BLaER1 (cell line): ENCODE data around the gene ACTN4.

Source experiments
- H3K27ac ChIP-seq: shearing (Covaris generic); formaldehyde crosslinking; 2 replicates; pipeline ENCODE4 v1.8.1; 2022
- H3K27me3 ChIP-seq: shearing (Covaris generic); formaldehyde crosslinking; 2 replicates; pipeline ENCODE4 v1.8.1; 2022
- H3K36me3 ChIP-seq: shearing (Covaris generic); formaldehyde crosslinking; 2 replicates; pipeline ENCODE4 v1.8.1; 2022
- H3K4me1 ChIP-seq: shearing (Covaris generic); formaldehyde crosslinking; 2 replicates; pipeline ENCODE4 v1.8.1; 2022
- H3K4me2 ChIP-seq: shearing (Covaris generic); formaldehyde crosslinking; 2 replicates; pipeline ENCODE4 v1.8.1; 2022
- H3K4me3 ChIP-seq: shearing (Covaris generic); formaldehyde crosslinking; 2 replicates; pipeline ENCODE4 v1.8.1; 2022
- H3K9ac ChIP-seq: shearing (Covaris generic); formaldehyde crosslinking; 2 replicates; pipeline ENCODE4 v1.8.1; 2022
- H3K9me3 ChIP-seq: shearing (Covaris generic); formaldehyde crosslinking; 2 replicates; pipeline ENCODE4 v1.8.1; 2022
- H4K20me1 ChIP-seq: shearing (Covaris generic); formaldehyde crosslinking; 2 replicates; pipeline ENCODE4 v1.8.1; 2022
- Cebpa-rat ChIP-seq: shearing (Covaris generic); IDR thresholded peaks from 2 replicates; pipeline ENCODE4 v1.8.1; 2022

The ACTN4 gene

DNA sequence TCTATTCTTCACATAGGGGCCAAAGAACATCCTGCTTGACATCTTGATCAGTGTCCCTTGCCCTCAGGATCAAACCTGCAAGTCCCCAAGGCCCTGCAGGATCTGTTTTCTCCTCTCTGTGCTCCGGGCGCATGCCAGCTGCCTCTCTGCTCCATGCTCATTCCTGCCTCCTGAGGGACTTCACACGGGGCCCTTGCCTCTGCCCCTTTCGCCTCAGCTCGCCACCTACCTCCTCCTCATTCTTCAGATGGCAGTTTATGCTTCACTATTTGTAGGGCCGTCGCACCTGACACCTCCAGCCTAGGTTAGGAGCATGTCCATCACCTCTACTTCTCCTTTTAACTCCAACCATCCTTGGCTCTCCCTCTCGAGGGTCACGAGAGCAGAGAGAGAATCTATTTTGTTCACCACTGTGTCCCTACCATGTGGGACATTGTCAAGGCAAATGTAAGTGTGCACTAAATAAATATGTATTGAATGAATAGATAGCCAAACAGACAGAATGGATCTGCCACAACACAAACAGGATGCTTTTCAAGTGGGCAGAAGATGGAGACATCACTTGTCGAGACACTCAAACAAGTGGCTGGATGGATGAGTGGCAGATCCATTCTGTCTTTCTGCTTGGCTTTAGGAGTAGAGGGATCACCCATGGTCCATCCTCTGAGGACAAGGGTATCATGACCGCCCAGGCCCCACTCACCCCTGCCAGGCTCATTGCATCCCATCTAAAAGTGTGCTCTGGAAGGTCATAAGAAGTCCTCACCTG is 29.6 kb downstream of the ACTN4 start:
- H3K27me3 ChIP-seq: no peaks in the 10 kb centered on the region
- H3K9me3 ChIP-seq: no peaks in the 10 kb centered on the region
- no peak overlapping the region for H3K4me3 ChIP-seq
- peak overlapping the region; percentile 42; the same call in 1 of the 2 replicates for H3K9ac ChIP-seq
- H3K27ac ChIP-seq: peak overlapping the region; percentile 39
- peaks cover 79% of the 10 kb centered on the region for H4K20me1 ChIP-seq
- peaks cover 81% of the 10 kb centered on the region for H3K4me1 ChIP-seq
- H3K4me2 ChIP-seq: peak overlapping the region; percentile 81
- TF ChIP-seq Cebpa-rat: no peak
- H3K36me3 ChIP-seq: peaks cover 37% of the 10 kb centered on the region

- Histone ChIP-seq H3K27me3 (no peaks in the 10 kb centered on the region), H3K4me3 (no peak overlapping the region), H4K20me1 (peaks cover 92% of the 10 kb centered on the region), H3K4me2 (0 out of 2 replicates have a peak overlapping the region, but pooled peaks have one; percentile 81), H3K9ac (no peak overlapping the region), H3K36me3 (peaks cover 45% of the 10 kb centered on the region), H3K4me1 (peaks cover 90% of the 10 kb centered on the region), H3K27ac (0 out of 2 replicates have a peak overlapping the region, but pooled peaks have one; percentile 45), H3K9me3 (no peaks in the 10 kb centered on the region)
- no peak for TF ChIP-seq Cebpa-rat
These were observed 30.9 kb downstream of the ACTN4 start for GRCh38 chr19:38678217-38678890.

DNA sequence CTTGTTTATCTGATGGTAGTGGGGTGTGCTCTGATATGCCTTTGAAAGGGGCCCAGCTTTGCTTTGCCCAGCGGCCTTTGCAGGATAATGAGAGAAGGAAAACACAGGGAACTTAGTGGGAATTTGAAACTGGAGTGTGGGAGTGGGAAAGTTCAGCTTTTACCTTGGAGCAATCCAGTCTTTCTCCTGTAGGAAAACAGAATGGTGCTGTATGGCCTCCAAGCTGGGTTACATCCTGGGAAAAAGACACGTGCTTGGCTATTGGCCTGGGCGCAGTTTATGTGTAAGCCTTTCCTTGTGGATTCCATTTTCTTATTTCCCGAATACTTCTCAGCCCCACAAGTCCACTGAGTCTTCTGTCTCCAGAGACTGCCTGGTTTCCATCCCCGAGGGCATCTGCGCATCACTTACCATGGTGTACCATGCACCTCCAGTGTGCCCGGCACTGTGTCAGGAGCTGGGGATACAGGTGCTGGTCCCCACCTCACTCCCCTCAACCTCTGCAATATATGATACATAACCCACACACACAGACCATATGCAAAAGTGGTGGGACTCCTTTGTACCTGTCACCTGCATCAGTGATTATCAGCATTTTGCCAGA is 31.5 kb downstream of the ACTN4 start:
- peaks cover 96% of the 10 kb centered on the region for H3K4me1 ChIP-seq
- 0 out of 2 replicates have a peak overlapping the region, but pooled peaks have one; percentile 45 for H3K27ac ChIP-seq
- no peaks in the 10 kb centered on the region for H3K27me3 ChIP-seq
- no peak overlapping the region for H3K9ac ChIP-seq
- no peak overlapping the region for H3K4me3 ChIP-seq
- H3K36me3 ChIP-seq: peaks cover 45% of the 10 kb centered on the region
- H3K4me2 ChIP-seq: 0 out of 2 replicates have a peak overlapping the region, but pooled peaks have one; percentile 3
- H3K9me3 ChIP-seq: no peaks in the 10 kb centered on the region
- H4K20me1 ChIP-seq: peaks cover 97% of the 10 kb centered on the region
- TF ChIP-seq Cebpa-rat: no peak

GRCh38 chr19:38679839-38680238 is 32.4 kb downstream of the ACTN4 start:
- H3K9ac ChIP-seq: no peak overlapping the region
- peaks cover 45% of the 10 kb centered on the region for H3K36me3 ChIP-seq
- peaks cover 91% of the 10 kb centered on the region for H4K20me1 ChIP-seq
- H3K9me3 ChIP-seq: no peaks in the 10 kb centered on the region
- no peak overlapping the region for H3K4me2 ChIP-seq
- H3K4me3 ChIP-seq: no peak overlapping the region
- no peaks in the 10 kb centered on the region for H3K27me3 ChIP-seq
- no peak for TF ChIP-seq Cebpa-rat
- H3K27ac ChIP-seq: no peak overlapping the region
- peaks cover 96% of the 10 kb centered on the region for H3K4me1 ChIP-seq

- Histone ChIP-seq H3K4me2 (peak overlapping the region; percentile 89), H3K4me1 (peaks cover 96% of the 10 kb centered on the region), H3K27me3 (no peaks in the 10 kb centered on the region), H3K4me3 (no peak overlapping the region), H3K27ac (peak overlapping the region; percentile 74), H3K9ac (peak overlapping the region; percentile 54; the same call in 1 of the 2 replicates), H4K20me1 (peaks cover 83% of the 10 kb centered on the region), H3K9me3 (no peaks in the 10 kb centered on the region), H3K36me3 (peaks cover 36% of the 10 kb centered on the region)
- TF ChIP-seq Cebpa-rat: no peak
These were observed 34.9 kb downstream of the ACTN4 start for GRCh38 chr19:38682195-38682867.

- TF ChIP-seq Cebpa-rat: no peak
- H3K27me3 ChIP-seq: no peaks in the 10 kb centered on the region
- H4K20me1 ChIP-seq: peaks cover 80% of the 10 kb centered on the region
- H3K27ac ChIP-seq: peak overlapping the region; percentile 74
- peak overlapping the region; percentile 54 for H3K9ac ChIP-seq
- H3K4me2 ChIP-seq: peak overlapping the region; percentile 89
- H3K9me3 ChIP-seq: no peaks in the 10 kb centered on the region
- H3K4me1 ChIP-seq: peaks cover 96% of the 10 kb centered on the region
- no peak overlapping the region for H3K4me3 ChIP-seq
- peaks cover 30% of the 10 kb centered on the region for H3K36me3 ChIP-seq
These were observed 35.5 kb downstream of the ACTN4 start for GRCh38 chr19:38682872-38683392.

DNA sequence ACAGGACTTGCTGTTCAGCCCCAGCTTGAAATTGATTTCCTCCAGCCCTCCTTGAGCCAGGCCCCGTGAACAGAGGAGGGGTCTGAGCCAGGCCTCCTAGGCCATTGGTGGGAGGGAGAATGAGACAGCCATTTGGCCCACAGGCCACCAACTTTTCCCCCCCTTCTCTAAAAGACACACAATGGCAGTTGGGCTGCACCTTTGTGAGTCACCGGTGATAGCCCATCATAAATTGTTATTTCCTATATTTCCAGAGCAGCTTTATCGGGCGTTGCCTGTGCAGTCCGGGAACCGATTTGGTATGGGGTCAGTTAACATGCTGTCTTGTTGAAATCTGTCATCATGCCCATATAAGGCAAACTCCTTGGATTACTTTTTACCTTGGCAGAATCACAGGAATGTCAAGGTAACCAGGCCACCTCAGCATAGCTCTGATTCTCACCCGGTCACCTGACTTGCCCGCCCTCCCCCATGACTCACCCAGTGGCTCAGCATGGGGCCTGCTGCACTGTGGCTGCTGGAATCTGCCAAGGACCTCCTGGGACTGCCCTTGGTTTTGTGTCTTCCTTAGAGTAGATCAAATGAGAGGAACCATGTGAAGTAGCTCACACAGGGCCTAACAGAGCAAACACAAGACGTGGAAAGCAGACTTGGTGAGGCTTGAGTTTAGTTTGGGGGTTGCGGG is 36.1 kb downstream of the ACTN4 start:
- peak overlapping the region; percentile 54 for H3K9ac ChIP-seq

DNA sequence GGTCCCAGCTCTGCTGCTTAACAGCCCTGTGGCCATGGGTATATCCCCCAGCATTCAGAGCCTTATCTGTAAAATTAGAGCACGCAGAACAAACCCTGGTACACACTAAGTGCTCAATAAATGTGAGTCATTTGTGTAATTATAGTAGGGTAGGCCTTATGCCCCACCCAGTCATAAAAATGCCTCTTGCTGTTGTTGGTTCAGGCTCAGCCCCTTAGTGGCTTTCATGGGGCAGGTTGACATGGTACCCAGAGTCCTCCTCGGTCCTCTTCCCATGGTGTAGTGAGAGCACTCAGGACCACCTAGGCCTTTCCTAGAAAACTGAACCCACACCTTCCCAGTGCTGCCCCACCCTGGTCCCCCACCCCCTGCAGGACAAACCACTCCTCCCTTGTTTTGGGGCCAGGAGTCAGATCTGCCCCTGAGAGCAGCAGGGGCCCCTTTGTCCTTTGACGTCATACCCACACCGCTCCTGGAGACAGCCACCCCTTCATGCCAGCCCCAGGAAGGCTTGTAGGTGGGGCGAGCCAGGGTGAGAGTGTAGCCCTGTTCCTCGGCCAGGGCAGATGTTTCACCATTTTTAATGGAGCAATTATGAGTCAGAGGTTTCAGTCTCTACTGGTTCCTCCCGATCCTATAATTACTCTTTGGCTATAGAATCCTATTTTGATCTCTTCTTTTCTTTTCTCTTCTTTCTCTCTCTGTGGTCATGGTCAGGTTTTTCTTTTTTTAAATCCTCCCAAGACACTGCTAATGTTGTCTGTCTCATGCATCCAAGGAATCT is 36.8 kb downstream of the ACTN4 start:
- no peak for TF ChIP-seq Cebpa-rat
- Histone ChIP-seq H3K4me2 (peak overlapping the region; percentile 89), H3K27me3 (no peaks in the 10 kb centered on the region), H3K36me3 (peaks cover 27% of the 10 kb centered on the region), H3K4me3 (peak overlapping the region; percentile 26; the same call in 1 of the 2 replicates), H4K20me1 (peaks cover 66% of the 10 kb centered on the region), H3K27ac (peak overlapping the region; percentile 74), H3K4me1 (peaks cover 94% of the 10 kb centered on the region), H3K9me3 (no peaks in the 10 kb centered on the region), H3K9ac (peak overlapping the region; percentile 54; the same call in 1 of the 2 replicates)

More for the DNA sequence above, 36.1 kb downstream of the ACTN4 start:
- H3K4me1 ChIP-seq: peaks cover 94% of the 10 kb centered on the region
- peaks cover 31% of the 10 kb centered on the region for H3K36me3 ChIP-seq
- peaks cover 74% of the 10 kb centered on the region for H4K20me1 ChIP-seq
- H3K4me2 ChIP-seq: peak overlapping the region; percentile 89
- H3K4me3 ChIP-seq: peak overlapping the region; percentile 26; the same call in 1 of the 2 replicates
- peak overlapping the region; percentile 74 for H3K27ac ChIP-seq
- no peaks in the 10 kb centered on the region for H3K27me3 ChIP-seq
- no peaks in the 10 kb centered on the region for H3K9me3 ChIP-seq
- TF ChIP-seq Cebpa-rat: no peak
